ENCODE data around the gene TTLL9.

DNA sequence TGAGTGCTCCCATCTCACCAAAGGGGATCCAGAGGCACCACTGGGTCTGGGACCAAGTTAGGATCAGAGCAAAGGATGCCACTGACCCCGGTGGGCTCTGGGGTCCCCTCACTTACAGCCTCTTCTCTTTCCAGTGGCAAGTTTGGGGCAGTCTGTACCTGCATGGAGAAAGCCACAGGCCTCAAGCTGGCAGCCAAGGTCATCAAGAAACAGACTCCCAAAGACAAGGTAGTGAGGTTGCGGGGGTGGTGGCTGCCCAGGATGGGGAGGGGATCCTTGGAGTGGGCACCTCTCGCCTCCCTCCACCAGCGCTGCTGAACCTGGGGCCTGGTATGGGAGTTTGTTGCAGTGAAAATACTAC lies 46.3 kb upstream of the TTLL9 start:
- TF ChIP-seq, protein P1, sequence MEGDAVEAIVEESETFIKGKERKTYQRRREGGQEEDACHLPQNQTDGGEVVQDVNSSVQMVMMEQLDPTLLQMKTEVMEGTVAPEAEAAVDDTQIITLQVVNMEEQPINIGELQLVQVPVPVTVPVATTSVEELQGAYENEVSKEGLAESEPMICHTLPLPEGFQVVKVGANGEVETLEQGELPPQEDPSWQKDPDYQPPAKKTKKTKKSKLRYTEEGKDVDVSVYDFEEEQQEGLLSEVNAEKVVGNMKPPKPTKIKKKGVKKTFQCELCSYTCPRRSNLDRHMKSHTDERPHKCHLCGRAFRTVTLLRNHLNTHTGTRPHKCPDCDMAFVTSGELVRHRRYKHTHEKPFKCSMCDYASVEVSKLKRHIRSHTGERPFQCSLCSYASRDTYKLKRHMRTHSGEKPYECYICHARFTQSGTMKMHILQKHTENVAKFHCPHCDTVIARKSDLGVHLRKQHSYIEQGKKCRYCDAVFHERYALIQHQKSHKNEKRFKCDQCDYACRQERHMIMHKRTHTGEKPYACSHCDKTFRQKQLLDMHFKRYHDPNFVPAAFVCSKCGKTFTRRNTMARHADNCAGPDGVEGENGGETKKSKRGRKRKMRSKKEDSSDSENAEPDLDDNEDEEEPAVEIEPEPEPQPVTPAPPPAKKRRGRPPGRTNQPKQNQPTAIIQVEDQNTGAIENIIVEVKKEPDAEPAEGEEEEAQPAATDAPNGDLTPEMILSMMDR (IDR thresholded peaks at IDR 0.05), result no peak
- TF ChIP-seq POLR2A (IDR thresholded peaks at IDR 0.05), result no peak

Measured in esophagus squamous epithelium (tissue), 4 donors.